ENCODE data around the gene CDCA5.

GRCh38 chr11:65053827-65054508 is 29.9 kb downstream of the CDCA5 start:
- TF ChIP-seq, protein P1, sequence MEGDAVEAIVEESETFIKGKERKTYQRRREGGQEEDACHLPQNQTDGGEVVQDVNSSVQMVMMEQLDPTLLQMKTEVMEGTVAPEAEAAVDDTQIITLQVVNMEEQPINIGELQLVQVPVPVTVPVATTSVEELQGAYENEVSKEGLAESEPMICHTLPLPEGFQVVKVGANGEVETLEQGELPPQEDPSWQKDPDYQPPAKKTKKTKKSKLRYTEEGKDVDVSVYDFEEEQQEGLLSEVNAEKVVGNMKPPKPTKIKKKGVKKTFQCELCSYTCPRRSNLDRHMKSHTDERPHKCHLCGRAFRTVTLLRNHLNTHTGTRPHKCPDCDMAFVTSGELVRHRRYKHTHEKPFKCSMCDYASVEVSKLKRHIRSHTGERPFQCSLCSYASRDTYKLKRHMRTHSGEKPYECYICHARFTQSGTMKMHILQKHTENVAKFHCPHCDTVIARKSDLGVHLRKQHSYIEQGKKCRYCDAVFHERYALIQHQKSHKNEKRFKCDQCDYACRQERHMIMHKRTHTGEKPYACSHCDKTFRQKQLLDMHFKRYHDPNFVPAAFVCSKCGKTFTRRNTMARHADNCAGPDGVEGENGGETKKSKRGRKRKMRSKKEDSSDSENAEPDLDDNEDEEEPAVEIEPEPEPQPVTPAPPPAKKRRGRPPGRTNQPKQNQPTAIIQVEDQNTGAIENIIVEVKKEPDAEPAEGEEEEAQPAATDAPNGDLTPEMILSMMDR (IDR thresholded peaks at IDR 0.05; ENCODE audit: poor library complexity): no peak
- TF ChIP-seq EZH2 (IDR thresholded peaks at IDR 0.05; ENCODE audit: borderline replicate concordance): no peak
- no peak for TF ChIP-seq EZH2phosphoT487 (IDR thresholded peaks at IDR 0.05; ENCODE audit: low read depth, severe bottlenecking, unreplicated experiment)
